Left ventricle myocardium inferior (tissue), 1 donor: Measurements from ENCODE around the gene MBTD1. TPM values are rescaled to one million over a fixed set of nuclear protein-coding genes. Genes with fewer than 3 reads are reported as not detected.

ENCODE experiments used
- DNase-seq: peaks from one replicate; pipeline ENCODE4 v3.0.0-alpha.2; 2020
- H3K27ac ChIP-seq: fragments of 200-600 bp; replicated peaks from 2 replicates; pipeline ENCODE4 v1.8.0; 2021
- H3K27me3 ChIP-seq: fragments of 200-600 bp; 2 replicates; pipeline ENCODE4 v1.8.0; 2021; ENCODE audit warnings: low read depth
- H3K36me3 ChIP-seq: fragments of 200-600 bp; 2 replicates; pipeline ENCODE4 v1.8.0; 2021
- H3K4me1 ChIP-seq: fragments of 200-600 bp; 2 replicates; pipeline ENCODE4 v1.8.0; 2021
- H3K4me3 ChIP-seq: fragments of 200-600 bp; 2 replicates; pipeline ENCODE4 v1.8.0; 2021; ENCODE audit warnings: mild to moderate bottlenecking, moderate library complexity
- H3K9me3 ChIP-seq: fragments of 200-600 bp; replicated peaks from 2 replicates; pipeline ENCODE4 v1.8.0; 2021
- CTCF ChIP-seq: fragments of 200-600 bp; IDR thresholded peaks from 2 replicates; pipeline ENCODE4 v1.8.0; 2021; ENCODE audit warnings: antibody characterized with exemption, mild to moderate bottlenecking, borderline replicate concordance
- intact Hi-C: fragments of 100-400 bp; cut with micrococcal nuclease; formaldehyde crosslinking; loops from one replicate; pipeline ENCODE4 v1.11.0; 2022
- total RNA-seq: library from RNA; stranded (reverse); fragmentation: NEBNext Ultra II Directional; extraction: Animal tissue kit (Norgen Biotek cat#: 25700); gene quantifications from one replicate; pipeline ENCODE4 v1.2.1, GENCODE V29; 2021
- donor health status: DM: no; HTN: yes; CAD: no; lungs with severe emphysema.

MBTD1 gene
- total RNA-seq, 1 donor from 2014 or later: 5.4 TPM

DNA sequence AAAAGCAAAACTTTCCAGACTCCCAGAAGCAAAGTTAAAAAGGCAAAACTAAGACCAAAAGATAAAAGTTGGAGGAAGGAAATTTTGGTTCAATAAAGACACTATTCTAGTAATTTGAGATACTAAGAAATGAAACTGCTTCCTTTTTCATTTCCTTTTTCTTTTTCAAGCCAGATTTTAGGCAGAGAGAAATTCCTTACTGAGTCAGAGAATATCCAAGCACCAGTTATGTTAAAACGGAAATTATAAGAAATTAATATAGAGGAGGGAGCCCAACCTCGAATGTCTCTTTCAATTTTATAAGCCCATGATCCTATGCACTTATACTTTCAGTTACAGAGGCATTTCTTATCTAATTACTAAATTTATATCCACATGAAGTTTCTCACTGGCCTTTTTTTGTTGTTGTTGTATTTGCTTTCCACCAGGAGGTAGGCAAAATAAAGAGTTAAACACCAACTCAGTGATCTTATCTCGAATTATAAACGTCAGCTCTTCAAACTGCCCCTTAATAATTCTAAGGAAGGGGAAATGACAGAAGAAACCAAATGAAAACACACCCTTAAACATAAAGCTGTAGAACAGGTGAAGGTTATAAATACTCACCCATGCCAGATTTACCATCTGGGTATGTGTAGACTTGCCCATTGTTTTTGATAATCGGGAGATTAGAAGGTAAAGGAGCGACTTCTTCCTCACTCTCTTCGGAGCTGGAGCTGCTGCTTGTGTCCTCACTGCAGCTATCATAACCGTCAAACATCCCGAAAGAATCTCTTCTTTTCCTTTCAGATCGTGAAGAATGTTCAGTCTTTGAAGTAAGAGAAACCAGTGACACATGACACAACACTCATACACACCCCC is 35.2 kb downstream of the MBTD1 start:
- peaks cover 29% of the 10 kb centered on the region for H3K4me1 ChIP-seq
- H3K27ac ChIP-seq: peak overlapping the region; percentile 47
- peaks cover 39% of the 10 kb centered on the region for H3K36me3 ChIP-seq
- TF ChIP-seq CTCF: no peak
- H3K4me3 ChIP-seq: peak overlapping the region; percentile 33
- H3K9me3 ChIP-seq: no peaks in the 10 kb centered on the region
- no peak for DNase-seq
- no peaks in the 10 kb centered on the region for H3K27me3 ChIP-seq
- intact Hi-C loops: no loop called here

GRCh38 chr17:51221322-51221721 is 38.5 kb downstream of the MBTD1 start:
- H3K36me3 ChIP-seq: peaks cover 73% of the 10 kb centered on the region
- H3K27me3 ChIP-seq: no peaks in the 10 kb centered on the region
- peaks cover 25% of the 10 kb centered on the region for H3K4me1 ChIP-seq
- intact Hi-C loops: no loop called here
- no peak overlapping the region for H3K4me3 ChIP-seq
- TF ChIP-seq CTCF: no peak
- no peaks in the 10 kb centered on the region for H3K9me3 ChIP-seq
- no peak for DNase-seq
- no peak overlapping the region for H3K27ac ChIP-seq

GRCh38 chr17:51217946-51218345 is 41.9 kb downstream of the MBTD1 start:
- TF ChIP-seq CTCF: no peak
- intact Hi-C loops: no loop called here
- no peaks in the 10 kb centered on the region for H3K27me3 ChIP-seq
- no peaks in the 10 kb centered on the region for H3K9me3 ChIP-seq
- no peak overlapping the region for H3K27ac ChIP-seq
- DNase-seq: no peak
- no peak overlapping the region for H3K4me3 ChIP-seq
- peaks cover 4% of the 10 kb centered on the region for H3K4me1 ChIP-seq
- peaks cover 87% of the 10 kb centered on the region for H3K36me3 ChIP-seq

GRCh38 chr17:51214920-51215319 is 44.9 kb downstream of the MBTD1 start:
- Histone ChIP-seq H3K9me3 (no peaks in the 10 kb centered on the region), H3K36me3 (peaks cover 84% of the 10 kb centered on the region), H3K27me3 (no peaks in the 10 kb centered on the region), H3K27ac (no peak overlapping the region), H3K4me1 (peaks cover 4% of the 10 kb centered on the region), H3K4me3 (no peak overlapping the region)
- TF ChIP-seq CTCF: no peak
- intact Hi-C loops: no loop called here
- no peak for DNase-seq

- no peak for DNase-seq
- Histone ChIP-seq H3K4me3 (no peak overlapping the region), H3K9me3 (no peaks in the 10 kb centered on the region), H3K27me3 (no peaks in the 10 kb centered on the region), H3K36me3 (peaks cover 98% of the 10 kb centered on the region), H3K27ac (no peak overlapping the region), H3K4me1 (no peaks in the 10 kb centered on the region)
- intact Hi-C loops: no loop called here
- no peak for TF ChIP-seq CTCF
Measured at GRCh38 chr17:51203838-51204237, 56.0 kb downstream of the MBTD1 start.
